GM13977 (cell line): ENCODE measurements around the gene ZFYVE19.

Experiments
- DNase-seq: peaks from one replicate; pipeline ENCODE4 v3.0.0; 2012; ENCODE audit warnings: low spot score
- in situ Hi-C: fragments of 300-500 bp; cut with MboI; formaldehyde crosslinking; loops from one replicate; pipeline ENCODE4 v1.12.0; 2022; ENCODE audit warnings: low sequenced_read_pairs, low pct_unique_long_range_greater_than_20kb, mixed read lengths, inconsistent platforms; ENCODE audit not compliant: unreplicated experiment
- TF ChIP-seq, protein P1 (sequence below): IDR thresholded peaks from 2 replicates; pipeline ENCODE4 v1.5.1; 2012; ENCODE audit warnings: mild to moderate bottlenecking, control low read depth; ENCODE audit not compliant: insufficient read depth; ENCODE audit errors: extremely low read depth, missing control alignments

Gene ZFYVE19

DNA sequence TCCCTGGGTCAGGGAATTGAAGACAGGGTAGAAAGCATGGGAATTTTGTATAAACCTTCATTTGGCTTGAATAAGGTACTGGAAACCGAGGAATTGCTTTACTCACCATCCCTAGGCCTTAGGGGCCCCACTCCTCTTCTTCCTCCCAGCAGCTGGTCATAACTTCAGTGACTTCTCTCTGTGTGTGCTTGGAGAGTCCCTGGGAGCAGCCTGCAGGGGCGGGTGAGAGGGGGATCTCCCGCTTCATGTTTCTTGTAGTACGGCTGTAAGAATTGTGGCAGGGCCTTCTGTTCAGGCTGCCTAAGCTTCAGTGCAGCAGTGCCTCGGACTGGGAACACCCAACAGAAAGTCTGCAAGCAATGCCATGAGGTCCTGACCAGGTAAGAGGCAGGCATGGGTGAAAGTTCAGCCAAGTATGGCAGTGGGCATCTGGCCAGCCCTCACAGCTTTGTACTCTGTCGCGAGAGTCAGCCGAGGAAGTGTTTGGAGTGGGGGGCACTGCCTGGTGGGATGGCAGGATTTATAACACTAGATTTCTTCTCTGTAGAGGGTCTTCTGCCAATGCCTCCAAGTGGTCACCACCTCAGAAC, 2.1 kb downstream of the ZFYVE19 start:
- peak; percentile 46 for DNase-seq

DNA sequence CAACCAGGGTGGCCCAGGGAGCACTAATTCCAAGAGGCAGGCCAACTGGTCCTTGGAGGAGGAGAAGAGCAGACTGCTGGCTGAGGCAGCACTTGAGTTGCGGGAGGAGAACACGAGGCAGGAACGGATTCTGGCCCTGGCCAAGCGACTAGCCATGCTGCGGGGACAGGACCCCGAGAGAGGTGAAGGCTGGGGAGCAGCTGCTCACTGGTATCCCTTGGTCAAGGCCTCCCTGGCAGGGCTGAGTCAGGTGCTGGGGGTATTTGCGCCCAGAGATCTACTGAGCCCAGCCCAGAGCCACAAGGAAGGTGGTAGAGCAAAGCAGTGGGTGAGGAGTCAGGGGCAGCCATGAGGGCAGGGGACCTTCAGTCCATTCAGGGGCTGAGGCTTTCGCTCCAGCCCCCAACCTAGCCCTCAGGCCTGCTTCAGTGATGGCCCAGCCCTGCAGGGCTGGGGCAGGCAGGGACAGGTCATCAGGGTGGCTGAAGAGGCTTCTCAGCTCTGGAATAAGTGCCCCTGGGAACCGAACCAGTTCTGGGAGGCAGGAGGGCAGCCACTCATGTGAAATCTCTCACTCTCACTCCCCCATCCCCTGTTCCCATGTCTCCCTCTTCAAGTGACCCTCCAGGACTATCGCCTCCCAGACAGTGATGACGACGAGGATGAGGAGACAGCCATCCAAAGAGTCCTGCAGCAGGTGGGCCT, 6.0 kb downstream of the ZFYVE19 start:
- TF ChIP-seq, protein P1, sequence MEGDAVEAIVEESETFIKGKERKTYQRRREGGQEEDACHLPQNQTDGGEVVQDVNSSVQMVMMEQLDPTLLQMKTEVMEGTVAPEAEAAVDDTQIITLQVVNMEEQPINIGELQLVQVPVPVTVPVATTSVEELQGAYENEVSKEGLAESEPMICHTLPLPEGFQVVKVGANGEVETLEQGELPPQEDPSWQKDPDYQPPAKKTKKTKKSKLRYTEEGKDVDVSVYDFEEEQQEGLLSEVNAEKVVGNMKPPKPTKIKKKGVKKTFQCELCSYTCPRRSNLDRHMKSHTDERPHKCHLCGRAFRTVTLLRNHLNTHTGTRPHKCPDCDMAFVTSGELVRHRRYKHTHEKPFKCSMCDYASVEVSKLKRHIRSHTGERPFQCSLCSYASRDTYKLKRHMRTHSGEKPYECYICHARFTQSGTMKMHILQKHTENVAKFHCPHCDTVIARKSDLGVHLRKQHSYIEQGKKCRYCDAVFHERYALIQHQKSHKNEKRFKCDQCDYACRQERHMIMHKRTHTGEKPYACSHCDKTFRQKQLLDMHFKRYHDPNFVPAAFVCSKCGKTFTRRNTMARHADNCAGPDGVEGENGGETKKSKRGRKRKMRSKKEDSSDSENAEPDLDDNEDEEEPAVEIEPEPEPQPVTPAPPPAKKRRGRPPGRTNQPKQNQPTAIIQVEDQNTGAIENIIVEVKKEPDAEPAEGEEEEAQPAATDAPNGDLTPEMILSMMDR, result no peak
- no peak for DNase-seq
- in situ Hi-C loops, result no loop called here

More for the DNA sequence above, 2.1 kb downstream of the ZFYVE19 start:
- in situ Hi-C loops, result no loop called here
- TF ChIP-seq, protein P1, result no peak

DNA sequence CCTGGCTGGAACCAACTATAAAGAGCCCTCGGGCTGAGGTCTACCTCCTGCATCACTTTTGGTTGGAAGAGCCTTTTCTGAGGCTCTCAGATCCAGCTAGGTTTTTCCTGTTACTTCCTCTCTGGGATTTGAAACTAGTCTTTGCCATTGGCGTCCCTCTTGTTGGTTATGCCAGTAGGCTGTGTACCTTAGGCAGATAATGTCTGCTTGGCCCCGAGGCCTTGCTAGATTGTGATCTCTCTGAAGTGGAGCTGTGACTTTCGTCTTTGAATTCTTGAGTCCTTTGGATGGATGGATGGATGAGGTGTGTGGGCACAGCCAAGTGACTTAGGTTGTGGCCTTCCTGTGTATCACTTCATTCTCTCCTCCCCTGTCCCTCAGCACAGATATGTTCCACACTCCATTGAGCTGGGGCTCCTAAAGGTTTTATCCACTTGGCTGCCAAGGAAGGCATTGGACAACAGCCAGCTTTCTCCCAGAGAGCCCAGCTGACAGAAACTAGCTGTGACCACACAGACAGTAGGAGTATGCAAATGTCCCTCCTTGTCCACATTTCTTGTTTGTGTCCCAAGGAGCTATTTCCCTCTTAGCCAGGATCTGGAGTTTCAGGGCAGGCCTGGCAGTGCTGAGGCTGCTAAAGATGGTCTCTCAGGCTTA, 8.3 kb downstream of the ZFYVE19 start:
- no peak for DNase-seq
- TF ChIP-seq, protein P1, result no peak
- in situ Hi-C loops, result no loop called here

DNA sequence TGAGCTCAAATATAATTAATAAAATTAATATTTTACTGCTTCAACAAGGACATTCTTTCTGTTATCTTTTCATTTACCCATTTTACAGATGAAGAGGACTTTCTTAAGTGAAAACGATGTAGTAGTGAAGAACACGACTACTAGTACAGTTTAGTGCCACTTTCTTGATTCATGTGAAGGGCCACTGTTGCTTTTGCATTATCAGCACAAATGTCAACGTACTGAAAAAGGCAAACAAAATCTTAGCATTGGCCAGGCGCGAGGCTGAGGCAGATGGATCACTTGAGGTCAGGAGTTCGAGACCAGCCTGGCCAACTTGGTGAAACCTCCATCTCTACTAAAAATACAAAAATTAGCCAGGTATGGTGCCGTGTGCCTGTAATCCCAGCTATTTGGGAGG, 12.2 kb downstream of the ZFYVE19 start:
- TF ChIP-seq, protein P1, result no peak
- DNase-seq, result no peak
- in situ Hi-C loops, result no loop called here

DNA sequence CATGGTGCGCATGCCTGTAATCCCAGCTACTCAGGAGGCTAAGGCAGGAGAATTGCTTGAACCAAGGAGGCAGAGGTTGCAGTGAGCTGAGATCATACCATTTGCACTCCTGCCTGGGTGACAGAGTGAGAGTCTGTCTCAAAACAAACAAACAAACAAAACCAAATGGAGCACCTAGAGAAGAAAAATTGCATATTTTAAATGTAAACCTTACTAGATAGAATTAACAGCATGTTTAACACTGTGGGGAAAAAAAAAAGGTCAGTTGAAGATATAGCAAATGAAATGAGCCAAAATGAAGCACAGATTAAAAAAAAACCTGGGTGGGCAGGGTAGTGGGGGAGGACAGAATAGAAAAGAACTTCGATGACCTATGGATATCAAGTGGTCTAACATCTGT, 14.3 kb downstream of the ZFYVE19 start:
- TF ChIP-seq, protein P1, result no peak
- in situ Hi-C loops, result no loop called here
- DNase-seq, result no peak

DNA sequence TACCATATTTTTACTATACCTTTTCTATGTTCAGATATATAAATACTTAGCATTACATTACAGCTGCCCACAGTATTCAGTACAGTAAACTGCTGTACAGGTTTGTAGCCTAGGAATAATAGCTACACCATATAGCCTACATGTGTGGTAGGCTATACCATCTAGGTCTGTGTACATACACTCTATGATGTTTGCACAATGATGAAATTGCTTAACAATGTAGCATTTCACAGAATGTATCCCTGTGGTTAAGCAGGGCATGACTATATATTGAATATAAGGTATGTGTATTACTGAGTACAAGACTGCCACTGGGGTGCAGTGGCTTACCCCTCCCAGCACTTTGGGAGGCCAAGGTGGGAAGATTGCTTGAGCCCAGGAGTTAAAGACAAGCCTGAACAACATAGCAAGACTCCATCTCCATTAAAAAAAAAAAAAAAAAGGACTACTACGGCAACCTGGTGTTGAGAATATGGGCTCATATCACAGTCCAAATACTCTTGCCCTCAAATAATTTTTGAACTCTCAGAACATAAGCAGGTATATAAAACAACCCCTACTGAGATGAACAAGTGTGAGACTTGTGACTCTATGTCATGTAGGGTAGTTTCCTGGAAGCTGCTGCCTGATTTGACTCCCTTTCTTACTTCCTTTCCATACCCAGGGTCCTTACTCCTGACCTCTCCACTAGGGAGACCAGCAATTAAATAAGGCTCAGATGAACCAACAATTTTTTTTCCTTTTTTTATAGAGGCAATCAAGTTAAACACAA, 16.9 kb downstream of the ZFYVE19 start:
- TF ChIP-seq, protein P1, result no peak
- DNase-seq, result no peak
- in situ Hi-C loops, result no loop called here
